MG63 (cell line): ENCODE measurements around the gene FAM120A. TPM values are rescaled to one million over a fixed set of nuclear protein-coding genes. Genes with fewer than 3 reads are reported as not detected.
"Not testable (repeated sequence)": the region's sequence is repeated elsewhere in the genome, so short reads cannot be mapped to it uniquely, and the experiment has no call there.

Source experiments
- DNase-seq: peaks from one replicate; pipeline ENCODE4 v3.0.0-alpha.2; 2020
- H3K27me3 ChIP-seq: fragments of 250-450 bp; sonication (Bioruptor Pico); 2 replicates; pipeline ENCODE4 v1.5.1; 2020; ENCODE audit warnings: mild to moderate bottlenecking, moderate library complexity
- H3K36me3 ChIP-seq: fragments of 250-450 bp; sonication (Bioruptor Pico); 2 replicates; pipeline ENCODE4 v1.5.1; 2020; ENCODE audit warnings: mild to moderate bottlenecking, moderate library complexity
- H3K4me3 ChIP-seq: fragments of 250-450 bp; sonication (Bioruptor Pico); 2 replicates; pipeline ENCODE4 v1.5.1; 2020; ENCODE audit warnings: mild to moderate bottlenecking, moderate library complexity
- H3K9me3 ChIP-seq: fragments of 250-450 bp; sonication (Bioruptor Pico); 2 replicates; pipeline ENCODE4 v1.5.1; 2020; ENCODE audit warnings: mild to moderate bottlenecking, moderate library complexity
- total RNA-seq: library from RNA; depleted of rRNA; stranded (reverse); fragments of >200 nt; shearing (Covaris generic); gene quantifications from 2 replicates; pipeline ENCODE4 v1.2.3, GENCODE V29; 2014; ENCODE audit warnings: low replicate concordance

FAM120A gene
- total RNA-seq, 1 experiment from 2014 or later: 44.1 TPM

GRCh38 chr9:93512170-93512812 lies 60.8 kb downstream of the FAM120A start:
- not testable (repeated sequence) for H3K36me3 ChIP-seq, H3K27me3 ChIP-seq, H3K4me3 ChIP-seq, DNase-seq, H3K9me3 ChIP-seq

GRCh38 chr9:93513606-93514005 lies 62.1 kb downstream of the FAM120A start:
- H3K4me3 ChIP-seq: no peak overlapping the region
- no peak for DNase-seq

GRCh38 chr9:93517331-93517730 lies 65.8 kb downstream of the FAM120A start:
- no peaks in the 10 kb centered on the region for H3K9me3 ChIP-seq
- H3K4me3 ChIP-seq: no peak overlapping the region
- H3K36me3 ChIP-seq: peaks cover 26% of the 10 kb centered on the region
- H3K27me3 ChIP-seq: no peaks in the 10 kb centered on the region
- no peak for DNase-seq

More at GRCh38 chr9:93513606-93514005, 62.1 kb downstream of the FAM120A start:
- Histone ChIP-seq H3K27me3 (no peaks in the 10 kb centered on the region), H3K9me3 (no peaks in the 10 kb centered on the region), H3K36me3 (peaks cover 10% of the 10 kb centered on the region; the same call in 1 of the 2 replicates)

GRCh38 chr9:93520523-93520922 lies 69.0 kb downstream of the FAM120A start:
- no peaks in the 10 kb centered on the region for H3K27me3 ChIP-seq
- DNase-seq: no peak

GRCh38 chr9:93522736-93523135 lies 71.3 kb downstream of the FAM120A start:
- H3K36me3 ChIP-seq: peaks cover 48% of the 10 kb centered on the region
- no peaks in the 10 kb centered on the region for H3K9me3 ChIP-seq
- DNase-seq: no peak
- H3K4me3 ChIP-seq: no peak overlapping the region
- H3K27me3 ChIP-seq: no peaks in the 10 kb centered on the region

More at GRCh38 chr9:93520523-93520922, 69.0 kb downstream of the FAM120A start:
- no peaks in the 10 kb centered on the region for H3K9me3 ChIP-seq
- H3K4me3 ChIP-seq: no peak overlapping the region
- H3K36me3 ChIP-seq: peaks cover 37% of the 10 kb centered on the region

GRCh38 chr9:93523518-93524144 lies 72.1 kb downstream of the FAM120A start:
- Histone ChIP-seq H3K9me3 (no peaks in the 10 kb centered on the region), H3K36me3 (peaks cover 50% of the 10 kb centered on the region), H3K27me3 (no peaks in the 10 kb centered on the region), H3K4me3 (no peak overlapping the region)
- no peak for DNase-seq

GRCh38 chr9:93525476-93525875 lies 74.0 kb downstream of the FAM120A start:
- no peak for DNase-seq
- peaks cover 56% of the 10 kb centered on the region for H3K36me3 ChIP-seq
- H3K4me3 ChIP-seq: no peak overlapping the region
- no peaks in the 10 kb centered on the region for H3K27me3 ChIP-seq
- H3K9me3 ChIP-seq: no peaks in the 10 kb centered on the region

- no peak overlapping the region for H3K4me3 ChIP-seq
- no peak for DNase-seq
- no peaks in the 10 kb centered on the region for H3K9me3 ChIP-seq
- no peaks in the 10 kb centered on the region for H3K27me3 ChIP-seq
- H3K36me3 ChIP-seq: peaks cover 82% of the 10 kb centered on the region
Observed at GRCh38 chr9:93531374-93531773, 79.9 kb downstream of the FAM120A start.

- DNase-seq: no peak
- Histone ChIP-seq H3K36me3 (peaks cover 75% of the 10 kb centered on the region), H3K9me3 (no peaks in the 10 kb centered on the region), H3K4me3 (no peak overlapping the region), H3K27me3 (no peaks in the 10 kb centered on the region)
Observed at GRCh38 chr9:93532141-93532540, 80.7 kb downstream of the FAM120A start.

GRCh38 chr9:93533863-93534262 lies 82.4 kb downstream of the FAM120A start:
- Histone ChIP-seq H3K27me3 (no peaks in the 10 kb centered on the region), H3K36me3 (peaks cover 63% of the 10 kb centered on the region), H3K4me3 (no peak overlapping the region), H3K9me3 (no peaks in the 10 kb centered on the region)
- DNase-seq: no peak

- H3K9me3 ChIP-seq: no peaks in the 10 kb centered on the region
- H3K27me3 ChIP-seq: no peaks in the 10 kb centered on the region
- DNase-seq: no peak
- peaks cover 58% of the 10 kb centered on the region for H3K36me3 ChIP-seq
- no peak overlapping the region for H3K4me3 ChIP-seq
Observed at GRCh38 chr9:93536167-93536566, 84.7 kb downstream of the FAM120A start.

GRCh38 chr9:93536874-93537273 lies 85.4 kb downstream of the FAM120A start:
- H3K9me3 ChIP-seq: no peaks in the 10 kb centered on the region
- H3K36me3 ChIP-seq: peaks cover 52% of the 10 kb centered on the region
- no peak for DNase-seq
- H3K27me3 ChIP-seq: no peaks in the 10 kb centered on the region
- H3K4me3 ChIP-seq: no peak overlapping the region

GRCh38 chr9:93540305-93540704 lies 88.8 kb downstream of the FAM120A start:
- DNase-seq: no peak
- Histone ChIP-seq H3K9me3 (no peaks in the 10 kb centered on the region), H3K36me3 (peaks cover 45% of the 10 kb centered on the region)

GRCh38 chr9:93541005-93541404 lies 89.5 kb downstream of the FAM120A start:
- no peak overlapping the region for H3K4me3 ChIP-seq
- no peak for DNase-seq
- H3K9me3 ChIP-seq: no peaks in the 10 kb centered on the region
- H3K36me3 ChIP-seq: peaks cover 43% of the 10 kb centered on the region
- H3K27me3 ChIP-seq: no peaks in the 10 kb centered on the region

More at GRCh38 chr9:93540305-93540704, 88.8 kb downstream of the FAM120A start:
- H3K27me3 ChIP-seq: no peaks in the 10 kb centered on the region
- H3K4me3 ChIP-seq: no peak overlapping the region

GRCh38 chr9:93541581-93542349 lies 90.3 kb downstream of the FAM120A start:
- no peaks in the 10 kb centered on the region for H3K27me3 ChIP-seq
- peaks cover 50% of the 10 kb centered on the region for H3K36me3 ChIP-seq
- DNase-seq: no peak

GRCh38 chr9:93543117-93543516 lies 91.6 kb downstream of the FAM120A start:
- H3K4me3 ChIP-seq: no peak overlapping the region
- no peaks in the 10 kb centered on the region for H3K9me3 ChIP-seq
- peaks cover 59% of the 10 kb centered on the region for H3K36me3 ChIP-seq
- no peaks in the 10 kb centered on the region for H3K27me3 ChIP-seq
- DNase-seq: no peak

More at GRCh38 chr9:93541581-93542349, 90.3 kb downstream of the FAM120A start:
- H3K9me3 ChIP-seq: no peaks in the 10 kb centered on the region
- no peak overlapping the region for H3K4me3 ChIP-seq

GRCh38 chr9:93546356-93546755 lies 94.9 kb downstream of the FAM120A start:
- peaks cover 59% of the 10 kb centered on the region for H3K36me3 ChIP-seq
- DNase-seq: no peak
- no peaks in the 10 kb centered on the region for H3K27me3 ChIP-seq
- H3K4me3 ChIP-seq: no peak overlapping the region
- H3K9me3 ChIP-seq: no peaks in the 10 kb centered on the region
